Panc1 (cell line): ENCODE measurements around the gene TGIF1. TPM values are rescaled to one million over a fixed set of nuclear protein-coding genes. Genes with fewer than 3 reads are reported as not detected.
A peak's percentile ranks its signal among the peaks of the same experiment; 100 is the strongest.

Source experiments
- ATAC-seq: fragments of 200-7000 bp; cut with Tn5 transposase; 2 replicates; pipeline ENCODE4 v1.9.1; 2020; ENCODE audit warnings: mild to moderate bottlenecking, moderate library complexity
- BruUV-seq: library from RNA; stranded (reverse); fragments of 400-500 nt; replicated peaks from 2 replicates; lab custom pipeline; 2021; lab: Mats Ljungman, UMichigan
- CTCF ChIA-PET: fragments of 300-600 bp; sonication (Branson Sonifier 250); formaldehyde crosslinking; loops from one replicate; lab custom pipeline; 2022; ENCODE audit warnings: antibody characterized with exemption; lab: Charles Lee
- POLR2A ChIA-PET: fragments of 300-600 bp; sonication (Branson Sonifier 250); formaldehyde crosslinking; loops from one replicate; lab custom pipeline; 2022; ENCODE audit warnings: antibody characterized with exemption; lab: Charles Lee
- DNase-seq: peaks from one replicate; pipeline ENCODE4 v3.0.0-alpha.2; 2010; ENCODE audit warnings: low read depth, low spot score
- H3K27ac ChIP-seq: 2 replicates; pipeline ENCODE4 v1.5.1; 2011; ENCODE audit warnings: mild to moderate bottlenecking, low read length, inconsistent platforms
- H3K27me3 ChIP-seq: fragments of 200-500 bp; sonication (Bioruptor generic); 2 replicates; pipeline ENCODE4 v1.6.0; 2014; ENCODE audit warnings: low read length, inconsistent platforms; ENCODE audit not compliant: control insufficient read depth, insufficient read depth
- H3K36me3 ChIP-seq: fragments of 200-500 bp; sonication (Bioruptor generic); 2 replicates; pipeline ENCODE4 v1.5.1; 2014; ENCODE audit warnings: inconsistent platforms, mild to moderate bottlenecking, low read length, moderate library complexity; ENCODE audit not compliant: control insufficient read depth, insufficient read depth
- H3K4me1 ChIP-seq: 2 replicates; pipeline ENCODE4 v1.5.1; 2011; ENCODE audit warnings: inconsistent platforms, mild to moderate bottlenecking, low read length, moderate library complexity; ENCODE audit not compliant: control insufficient read depth, insufficient read depth
- H3K4me3 ChIP-seq, 2 experiments: 2 replicates each; pipeline ENCODE4 v1.5.1; 2011 to 2012; ENCODE audit warnings: low read depth in 2 of 2, low read length in 2 of 2, mild to moderate bottlenecking in 2 of 2, inconsistent platforms in 1 of 2, moderate library complexity in 1 of 2
- H3K9me3 ChIP-seq: fragments of 200-500 bp; sonication (Bioruptor generic); 2 replicates; pipeline ENCODE4 v1.5.1; 2014; ENCODE audit warnings: low read depth, mild to moderate bottlenecking, inconsistent platforms, low read length, moderate library complexity; ENCODE audit not compliant: control insufficient read depth, insufficient read depth
- CTCF ChIP-seq: fragments of 450-650 bp; IDR thresholded peaks from 2 replicates; pipeline ENCODE4 v1.5.1; 2017; ENCODE audit warnings: mild to moderate bottlenecking
- POLR2AphosphoS5 ChIP-seq: IDR thresholded peaks from 2 replicates; pipeline ENCODE4 v1.6.1; 2012; ENCODE audit warnings: mild to moderate bottlenecking, low read depth, low read length, moderate library complexity
- SIN3A ChIP-seq: IDR thresholded peaks from 2 replicates; pipeline ENCODE4 v1.6.1; 2012; ENCODE audit warnings: low read depth, mild to moderate bottlenecking, low read length, moderate library complexity, borderline replicate concordance; ENCODE audit not compliant: insufficient read depth
- TCF7L2 ChIP-seq: IDR thresholded peaks from 2 replicates; pipeline ENCODE4 v1.6.1; 2011; ENCODE audit warnings: mild to moderate bottlenecking, low read depth, low read length, inconsistent platforms
- in situ Hi-C: cut with HindIII; loops from 2 replicates; pipeline ENCODE4 v1.10.0; 2016; ENCODE audit warnings: low sequenced_read_pairs, low pct_unique_long_range_greater_than_20kb
- intact Hi-C: fragments of 100-400 bp; cut with micrococcal nuclease; formaldehyde crosslinking; loops from one replicate; pipeline ENCODE4 v1.10.0; 2022; ENCODE audit not compliant: unreplicated experiment
- total RNA-seq: library from RNA; stranded (reverse); gene quantifications from one replicate; pipeline ENCODE4 v1.2.1, GENCODE V29; 2021; ENCODE audit not compliant: unreplicated experiment
- TF ChIP-seq, protein P1 (sequence below), 2 experiments: IDR thresholded peaks; 2 replicates each; pipeline ENCODE4 v1.6.1; 2011 to 2012; ENCODE audit warnings: low read depth in 2 of 2, control low read depth in 1 of 2, low read length in 1 of 2, mild to moderate bottlenecking in 1 of 2, moderate library complexity in 1 of 2; ENCODE audit not compliant: insufficient read depth in 1 of 2

The TGIF1 gene
- total RNA-seq, 1 experiment from 2014 or later, result 171 TPM

DNA sequence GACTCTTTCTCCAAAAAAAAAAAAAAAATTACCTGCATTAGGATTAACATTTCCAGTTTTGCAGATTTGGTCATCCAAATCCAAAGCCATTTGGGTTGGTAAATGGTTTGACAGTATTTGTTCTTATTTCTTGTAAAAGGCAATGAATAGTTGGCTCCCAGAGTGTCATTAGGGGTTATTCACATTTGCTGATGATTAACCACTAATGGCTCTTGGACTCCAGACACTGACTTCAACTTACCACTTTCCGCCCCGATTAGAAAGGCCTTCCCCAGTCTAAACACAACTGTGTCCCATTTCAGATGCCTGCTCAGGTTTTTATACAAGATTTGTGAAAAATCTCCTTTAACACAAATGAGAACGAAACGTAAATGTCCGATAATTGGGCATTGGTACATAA lies 9.6 kb upstream of the TGIF1 start:
- in situ Hi-C loops (no loop called here), intact Hi-C loops (loop anchor here (10.0 kb wide), 1 partner anchor 126 kb away; no protein-coding TSS in a partner anchor)
- no peak for ATAC-seq
- TF ChIP-seq POLR2AphosphoS5 (no peak), CTCF (no peak), TCF7L2 (no peak), SIN3A (no peak)
- TF ChIP-seq, protein P1, sequence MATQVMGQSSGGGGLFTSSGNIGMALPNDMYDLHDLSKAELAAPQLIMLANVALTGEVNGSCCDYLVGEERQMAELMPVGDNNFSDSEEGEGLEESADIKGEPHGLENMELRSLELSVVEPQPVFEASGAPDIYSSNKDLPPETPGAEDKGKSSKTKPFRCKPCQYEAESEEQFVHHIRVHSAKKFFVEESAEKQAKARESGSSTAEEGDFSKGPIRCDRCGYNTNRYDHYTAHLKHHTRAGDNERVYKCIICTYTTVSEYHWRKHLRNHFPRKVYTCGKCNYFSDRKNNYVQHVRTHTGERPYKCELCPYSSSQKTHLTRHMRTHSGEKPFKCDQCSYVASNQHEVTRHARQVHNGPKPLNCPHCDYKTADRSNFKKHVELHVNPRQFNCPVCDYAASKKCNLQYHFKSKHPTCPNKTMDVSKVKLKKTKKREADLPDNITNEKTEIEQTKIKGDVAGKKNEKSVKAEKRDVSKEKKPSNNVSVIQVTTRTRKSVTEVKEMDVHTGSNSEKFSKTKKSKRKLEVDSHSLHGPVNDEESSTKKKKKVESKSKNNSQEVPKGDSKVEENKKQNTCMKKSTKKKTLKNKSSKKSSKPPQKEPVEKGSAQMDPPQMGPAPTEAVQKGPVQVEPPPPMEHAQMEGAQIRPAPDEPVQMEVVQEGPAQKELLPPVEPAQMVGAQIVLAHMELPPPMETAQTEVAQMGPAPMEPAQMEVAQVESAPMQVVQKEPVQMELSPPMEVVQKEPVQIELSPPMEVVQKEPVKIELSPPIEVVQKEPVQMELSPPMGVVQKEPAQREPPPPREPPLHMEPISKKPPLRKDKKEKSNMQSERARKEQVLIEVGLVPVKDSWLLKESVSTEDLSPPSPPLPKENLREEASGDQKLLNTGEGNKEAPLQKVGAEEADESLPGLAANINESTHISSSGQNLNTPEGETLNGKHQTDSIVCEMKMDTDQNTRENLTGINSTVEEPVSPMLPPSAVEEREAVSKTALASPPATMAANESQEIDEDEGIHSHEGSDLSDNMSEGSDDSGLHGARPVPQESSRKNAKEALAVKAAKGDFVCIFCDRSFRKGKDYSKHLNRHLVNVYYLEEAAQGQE (IDR thresholded peaks at IDR 0.05; ENCODE audit: insufficient read depth in 1 of 2, low read depth in 2 of 2, low read length in 1 of 2), result no peak
- BruUV-seq, result no TSS peak
- ChIA-PET CTCF (no interaction called here), POLR2A (no interaction called here)
- H3K36me3 ChIP-seq, result no peaks in the 10 kb centered on the region
- H3K4me3 ChIP-seq, result no peak overlapping the region
- H3K9me3 ChIP-seq, result no peaks in the 10 kb centered on the region
- no peaks in the 10 kb centered on the region for H3K27me3 ChIP-seq
- no peak for DNase-seq
- H3K27ac ChIP-seq, result peak overlapping the region; percentile 75; the same call in 1 of the 2 replicates
- H3K4me1 ChIP-seq, result peaks cover 34% of the 10 kb centered on the region

GRCh38 chr18:3441290-3441689 lies 8.7 kb upstream of the TGIF1 start:
- no peaks in the 10 kb centered on the region for H3K36me3 ChIP-seq
- H3K4me1 ChIP-seq, result peaks cover 41% of the 10 kb centered on the region
- POLR2A ChIA-PET, result interaction anchor here (0.7 kb wide), 1 partner anchor 9 kb away, joined by 6 read pairs; no protein-coding TSS in a partner anchor
- TF ChIP-seq TCF7L2 (no peak), CTCF (peak; percentile 78), POLR2AphosphoS5 (no peak), SIN3A (no peak)
- TF ChIP-seq, protein P1 (IDR thresholded peaks at IDR 0.05; ENCODE audit: insufficient read depth in 1 of 2, low read depth in 2 of 2, low read length in 1 of 2), result no peak
- ATAC-seq (peak; percentile 89), DNase-seq (no peak)
- no TSS peak for BruUV-seq
- no peaks in the 10 kb centered on the region for H3K27me3 ChIP-seq
- intact Hi-C loops (loop anchor here (10.0 kb wide), 1 partner anchor 126 kb away; no protein-coding TSS in a partner anchor), in situ Hi-C loops (no loop called here)
- H3K4me3 ChIP-seq, result no peak overlapping the region
- CTCF ChIA-PET, result no interaction called here
- no peaks in the 10 kb centered on the region for H3K9me3 ChIP-seq
- H3K27ac ChIP-seq, result peak overlapping the region; percentile 75; the same call in 1 of the 2 replicates
